GM12878 (cell line): ENCODE results near the gene ADIPOR1. TPM values are rescaled to one million over a fixed set of nuclear protein-coding genes. Genes with fewer than 3 reads are reported as not detected.

Source experiments
- ATAC-seq: fragments of 200-7000 bp; cut with Tn5 transposase; 3 replicates; pipeline ENCODE4 v1.9.1; 2020; ENCODE audit warnings: mild to moderate bottlenecking, moderate library complexity
- BruUV-seq: library from RNA; stranded (reverse); fragments of 400-500 nt; replicated peaks from 2 replicates; lab custom pipeline; 2021; lab: Mats Ljungman, UMichigan
- CTCF ChIA-PET: fragments of 300-600 bp; sonication (Branson Sonifier 250); formaldehyde crosslinking; extraction: SDS; loops from one replicate; lab custom pipeline; 2021; ENCODE audit warnings: inconsistent platforms; lab: Yijun Ruan, JAX
- POLR2A ChIA-PET: fragments of 350-600 bp; formaldehyde crosslinking; extraction: SDS; loops from one replicate; lab custom pipeline; 2021; ENCODE audit warnings: inconsistent platforms; lab: Charles Lee
- RAD21 ChIA-PET: fragments of 300-600 bp; sonication (Branson Sonifier 250); formaldehyde crosslinking; loops from one replicate; lab custom pipeline; 2023; ENCODE audit warnings: antibody characterized with exemption; ENCODE audit not compliant: unreplicated experiment; lab: Charles Lee
- SMC1A ChIA-PET: fragments of 300-600 bp; sonication (Branson Sonifier 250); formaldehyde crosslinking; loops from one replicate; lab custom pipeline; 2023; ENCODE audit not compliant: unreplicated experiment, uncharacterized antibody; lab: Charles Lee
- DNase-seq: peaks from one replicate; pipeline ENCODE4 v3.0.0-alpha.2; 2011; ENCODE audit warnings: low read depth, low spot score
- FAIRE-seq: peaks from 3 replicates; lab custom pipeline; 2011; peaks lifted over from hg19 to GRCh38; lab: Jason Lieb, UNC
- H2AFZ ChIP-seq: 2 replicates; pipeline ENCODE4 v1.6.0; 2011; ENCODE audit warnings: low read depth, low read length, control low read depth; ENCODE audit not compliant: control insufficient read depth
- H3K27ac ChIP-seq: 2 replicates; pipeline ENCODE4 v1.5.1; 2011; ENCODE audit warnings: control low read depth; ENCODE audit not compliant: control insufficient read depth, insufficient read depth
- H3K27me3 ChIP-seq, 2 experiments: replicated peaks in 1 of 2; 2 replicates each; pipeline versions ENCODE4 v1.6.0 to v1.6.1; 2011; ENCODE audit warnings: low read length in 1 of 2; ENCODE audit not compliant: control insufficient read depth in 2 of 2, insufficient read depth in 2 of 2
- H3K36me3 ChIP-seq, 2 experiments: 2 replicates each; pipeline ENCODE4 v1.5.1; 2011; ENCODE audit warnings: low read length in 1 of 2; ENCODE audit not compliant: control insufficient read depth in 2 of 2, insufficient read depth in 2 of 2
- H3K4me1 ChIP-seq: 2 replicates; pipeline ENCODE4 v1.6.1; 2011; ENCODE audit warnings: mild to moderate bottlenecking, low read length, moderate library complexity, mixed read lengths; ENCODE audit not compliant: control insufficient read depth, insufficient read depth
- H3K4me2 ChIP-seq: 2 replicates; pipeline ENCODE4 v1.6.0; 2011; ENCODE audit warnings: control low read depth; ENCODE audit not compliant: control insufficient read depth, insufficient read depth
- H3K4me3 ChIP-seq: fragments of 200-600 bp; sonication (generic); 2 replicates; pipeline ENCODE4 v1.5.1; 2016
- H3K79me2 ChIP-seq: 2 replicates; pipeline ENCODE4 v1.6.0; 2011; ENCODE audit warnings: low read length; ENCODE audit not compliant: control insufficient read depth, insufficient read depth
- H3K9ac ChIP-seq: 2 replicates; pipeline ENCODE4 v1.8.0; 2011; ENCODE audit warnings: low read length, control low read depth, mixed read lengths; ENCODE audit not compliant: control insufficient read depth, insufficient read depth
- H3K9me3 ChIP-seq: replicated peaks from 3 replicates; pipeline ENCODE4 v1.5.1; 2011; ENCODE audit warnings: mild to moderate bottlenecking, low read length; ENCODE audit not compliant: control insufficient read depth, insufficient read depth
- H4K20me1 ChIP-seq: 2 replicates; pipeline ENCODE4 v1.6.0; 2011; ENCODE audit not compliant: control insufficient read depth, insufficient read depth
- BACH1 ChIP-seq: fragments of 450-650 bp; IDR thresholded peaks from 2 replicates; pipeline ENCODE4 v1.6.1; 2017; ENCODE audit warnings: mild to moderate bottlenecking, borderline replicate concordance
- CBX3 ChIP-seq: fragments of 200-600 bp; sonication (generic); IDR thresholded peaks from 2 replicates; pipeline ENCODE4 v1.6.1; 2016; ENCODE audit warnings: low read depth, borderline replicate concordance
- CHD4 ChIP-seq: fragments of 200-600 bp; sonication (generic); IDR thresholded peaks from 2 replicates; pipeline ENCODE4 v1.6.1; 2016; ENCODE audit warnings: mild to moderate bottlenecking
- DPF2 ChIP-seq: fragments of 450-650 bp; IDR thresholded peaks from 2 replicates; pipeline ENCODE4 v1.6.1; 2017; ENCODE audit warnings: mild to moderate bottlenecking
- EGR1 ChIP-seq, 2 experiments: IDR thresholded peaks; 1 replicate in 1 of 2; 2 replicates in 1 of 2; pipeline ENCODE4 v1.6.1; 2011 to 2012; ENCODE audit warnings: low read depth in 2 of 2, low read length in 2 of 2, borderline replicate concordance in 1 of 2, mild to moderate bottlenecking in 1 of 2, moderate library complexity in 1 of 2
- HDAC2 ChIP-seq: fragments of 200-600 bp; sonication (generic); IDR thresholded peaks from 2 replicates; pipeline ENCODE4 v1.6.1; 2017
- MYC ChIP-seq: IDR thresholded peaks from 2 replicates; pipeline ENCODE4 v1.6.1; 2011; ENCODE audit warnings: mild to moderate bottlenecking, low read length, moderate library complexity, inconsistent platforms; ENCODE audit not compliant: insufficient read depth, insufficient replicate concordance, insufficient read length, severe bottlenecking
- NBN ChIP-seq: fragments of 450-650 bp; IDR thresholded peaks from 2 replicates; pipeline ENCODE4 v1.6.1; 2016
- NR2C2 ChIP-seq: IDR thresholded peaks from 2 replicates; pipeline ENCODE4 v1.6.1; 2011; ENCODE audit warnings: borderline replicate concordance, low read depth; ENCODE audit not compliant: control insufficient read depth, insufficient read length
- POLR2AphosphoS2 ChIP-seq: IDR thresholded peaks from 2 replicates; pipeline ENCODE4 v1.6.1; 2011; ENCODE audit warnings: low read depth, mild to moderate bottlenecking, low read length, improper control_type of control experiment, moderate library complexity
- RAD51 ChIP-seq: fragments of 450-650 bp; IDR thresholded peaks from 2 replicates; pipeline ENCODE4 v1.6.1; 2016; ENCODE audit warnings: moderate library complexity, mild to moderate bottlenecking, inconsistent platforms
- SMAD1 ChIP-seq: fragments of 450-650 bp; IDR thresholded peaks from 2 replicates; pipeline ENCODE4 v1.6.1; 2018; ENCODE audit warnings: mild to moderate bottlenecking, low read depth; ENCODE audit not compliant: partially characterized antibody
- SP1 ChIP-seq: IDR thresholded peaks from one replicate; pipeline ENCODE4 v1.6.1; 2011; ENCODE audit warnings: low read depth, low read length
- TCF7 ChIP-seq: IDR thresholded peaks from 2 replicates; pipeline ENCODE4 v1.6.1; 2014; ENCODE audit warnings: antibody characterized with exemption, borderline replicate concordance
- WRNIP1 ChIP-seq: IDR thresholded peaks from 2 replicates; pipeline ENCODE4 v1.6.1; 2011; ENCODE audit warnings: low read depth, low read length, improper control_type of control experiment, borderline replicate concordance
- ZNF622 ChIP-seq: fragments of 450-650 bp; IDR thresholded peaks from 2 replicates; pipeline ENCODE4 v1.6.1; 2017; ENCODE audit warnings: mild to moderate bottlenecking, inconsistent platforms
- WGBS: methylation state at CpG from one replicate; pipeline ENCODE4 v1.1.6; 2016; ENCODE audit warnings: low lambda C conversion rate; ENCODE audit not compliant: insufficient replicate concordance, insufficient coverage; ENCODE audit errors: missing lambda C conversion rate; 5-methylcytosine and 5-hydroxymethylcytosine counted together
- in situ Hi-C: fragments of 300-500 bp; cut with MboI; formaldehyde crosslinking; loops from 9 replicates; pipeline ENCODE4 v1.14.3; 2018; ENCODE audit warnings: mixed read lengths
- intact Hi-C: fragments of 100-400 bp; cut with micrococcal nuclease; formaldehyde crosslinking; loops from one replicate; pipeline ENCODE4 v1.14.2; 2022; ENCODE audit not compliant: unreplicated experiment
- polyA plus RNA-seq, 11 experiments: library from polyadenylated mRNA; depleted of rRNA in 4 of 11; unstranded in 6 of 11; stranded (reverse) in 5 of 11; fragments of >200 nt; fragmentation: Nextera tagmentation in 4 of 11; fragmentation: Illumina TruSeq in 1 of 11; extraction: Ambion mirVana in 4 of 11; extraction: Trizol in 1 of 11; gene quantifications; 1 replicate in 1 of 11; 2 replicates in 10 of 11; pipeline versions ENCODE4 v1.2.1 to v1.2.3, GENCODE V29; 2011 to 2016; ENCODE audit warnings: inconsistent platforms in 2 of 11, missing spikeins in 2 of 11, low read depth in 1 of 11
- total RNA-seq, 4 experiments: library from RNA; depleted of rRNA in 3 of 4; stranded (reverse); fragments of >200 nt in 3 of 4; fragmentation: Illumina TruSeq in 1 of 4; extraction: Trizol in 1 of 4; gene quantifications; 2 replicates each; pipeline versions ENCODE4 v1.2.1 to v1.2.3, GENCODE V29; 2013 to 2021
- TF ChIP-seq, protein P1 (sequence below): fragments of 450-650 bp; IDR thresholded peaks from 2 replicates; pipeline ENCODE4 v1.6.1; 2016; ENCODE audit warnings: mild to moderate bottlenecking, moderate library complexity, borderline replicate concordance
- TF ChIP-seq, protein P2 (sequence below): IDR thresholded peaks from 2 replicates; pipeline ENCODE4 v1.6.1; 2012; ENCODE audit warnings: low read depth, low read length, improper control_type of control experiment

The ADIPOR1 gene
- total and polyA plus RNA-seq, 10 of the 15 experiments (the other 5 are each of a cell fraction or from before 2014, with no cell fraction given) = 18.4 to 122 (median 65.6) TPM

DNA sequence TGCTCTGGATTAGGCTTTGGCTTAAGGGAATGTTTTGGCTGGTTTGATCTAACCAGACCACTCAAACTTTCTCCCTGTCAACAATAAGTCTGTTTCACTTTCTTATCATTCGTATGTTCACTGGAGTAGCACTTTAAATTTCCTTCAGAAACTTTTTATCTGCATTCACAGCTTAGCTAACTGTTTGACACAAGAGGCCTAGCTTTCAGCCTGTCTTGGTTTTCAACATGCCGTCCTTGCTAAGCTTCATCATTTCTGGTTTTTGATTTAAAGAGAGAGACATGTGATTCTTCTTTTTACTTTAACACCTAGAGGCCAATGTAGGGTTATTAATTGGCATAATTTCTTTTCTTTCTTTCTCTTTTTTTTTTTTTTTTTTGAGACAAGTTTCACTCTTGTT, 23.8 kb upstream of the ADIPOR1 start:
- no peak for DNase-seq
- BruUV-seq = no TSS peak
- H3K9me3 ChIP-seq = no peaks in the 10 kb centered on the region
- RAD21 ChIA-PET = no interaction called here
- SMC1A ChIA-PET = interaction anchor here (1.3 to 1.4 kb wide), 2 partner anchors 10 to 14 kb away, joined by 4 to 5 read pairs; no protein-coding TSS in a partner anchor
- ATAC-seq = no peak
- no peaks in the 10 kb centered on the region for H3K79me2 ChIP-seq
- no peak overlapping the region; the same call in 1 of the 2 replicates for H2AFZ ChIP-seq
- H3K4me1 ChIP-seq = no peaks in the 10 kb centered on the region
- no peaks in the 10 kb centered on the region for H3K36me3 ChIP-seq
- whole genome bisulfite sequencing = 58% methylated on average over 2 of the region's 2 CpGs
- H4K20me1 ChIP-seq = no peaks in the 10 kb centered on the region
- FAIRE-seq = no peak
- in situ Hi-C loops = no loop called here
- no peaks in the 10 kb centered on the region for H3K27me3 ChIP-seq
- CTCF ChIA-PET = interaction anchor here (0.6 to 1.9 kb wide), 5 partner anchors 13 to 234 kb away, joined by 3 to 11 read pairs (median 4); no protein-coding TSS in a partner anchor
- no peak overlapping the region for H3K4me3 ChIP-seq
- H3K9ac ChIP-seq = no peak overlapping the region
- no peak overlapping the region for H3K4me2 ChIP-seq
- intact Hi-C loops = no loop called here
- POLR2A ChIA-PET = interaction anchor here (0.6 to 0.7 kb wide), 3 partner anchors 99 to 236 kb away, joined by 3 to 4 read pairs (median 3); no protein-coding TSS in a partner anchor
- no peak overlapping the region for H3K27ac ChIP-seq
- TF ChIP-seq DPF2 (no peak), HDAC2 (no peak), SP1 (no peak), TCF7 (no peak), NBN (no peak), RAD51 (no peak), CBX3 (no peak), NR2C2 (no peak), POLR2AphosphoS2 (no peak), SMAD1 (no peak), MYC (no peak), CHD4 (no peak), ZNF622 (no peak), BACH1 (no peak), EGR1 (IDR thresholded peaks at IDR 0.05; ENCODE audit: borderline replicate concordance in 1 of 2, low read depth in 2 of 2, low read length in 2 of 2) (no peak), WRNIP1 (no peak)
- TF ChIP-seq, protein P1, sequence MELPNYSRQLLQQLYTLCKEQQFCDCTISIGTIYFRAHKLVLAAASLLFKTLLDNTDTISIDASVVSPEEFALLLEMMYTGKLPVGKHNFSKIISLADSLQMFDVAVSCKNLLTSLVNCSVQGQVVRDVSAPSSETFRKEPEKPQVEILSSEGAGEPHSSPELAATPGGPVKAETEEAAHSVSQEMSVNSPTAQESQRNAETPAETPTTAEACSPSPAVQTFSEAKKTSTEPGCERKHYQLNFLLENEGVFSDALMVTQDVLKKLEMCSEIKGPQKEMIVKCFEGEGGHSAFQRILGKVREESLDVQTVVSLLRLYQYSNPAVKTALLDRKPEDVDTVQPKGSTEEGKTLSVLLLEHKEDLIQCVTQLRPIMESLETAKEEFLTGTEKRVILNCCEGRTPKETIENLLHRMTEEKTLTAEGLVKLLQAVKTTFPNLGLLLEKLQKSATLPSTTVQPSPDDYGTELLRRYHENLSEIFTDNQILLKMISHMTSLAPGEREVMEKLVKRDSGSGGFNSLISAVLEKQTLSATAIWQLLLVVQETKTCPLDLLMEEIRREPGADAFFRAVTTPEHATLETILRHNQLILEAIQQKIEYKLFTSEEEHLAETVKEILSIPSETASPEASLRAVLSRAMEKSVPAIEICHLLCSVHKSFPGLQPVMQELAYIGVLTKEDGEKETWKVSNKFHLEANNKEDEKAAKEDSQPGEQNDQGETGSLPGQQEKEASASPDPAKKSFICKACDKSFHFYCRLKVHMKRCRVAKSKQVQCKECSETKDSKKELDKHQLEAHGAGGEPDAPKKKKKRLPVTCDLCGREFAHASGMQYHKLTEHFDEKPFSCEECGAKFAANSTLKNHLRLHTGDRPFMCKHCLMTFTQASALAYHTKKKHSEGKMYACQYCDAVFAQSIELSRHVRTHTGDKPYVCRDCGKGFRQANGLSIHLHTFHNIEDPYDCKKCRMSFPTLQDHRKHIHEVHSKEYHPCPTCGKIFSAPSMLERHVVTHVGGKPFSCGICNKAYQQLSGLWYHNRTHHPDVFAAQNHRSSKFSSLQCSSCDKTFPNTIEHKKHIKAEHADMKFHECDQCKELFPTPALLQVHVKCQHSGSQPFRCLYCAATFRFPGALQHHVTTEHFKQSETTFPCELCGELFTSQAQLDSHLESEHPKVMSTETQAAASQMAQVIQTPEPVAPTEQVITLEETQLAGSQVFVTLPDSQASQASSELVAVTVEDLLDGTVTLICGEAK = no peak
- TF ChIP-seq, protein P2, sequence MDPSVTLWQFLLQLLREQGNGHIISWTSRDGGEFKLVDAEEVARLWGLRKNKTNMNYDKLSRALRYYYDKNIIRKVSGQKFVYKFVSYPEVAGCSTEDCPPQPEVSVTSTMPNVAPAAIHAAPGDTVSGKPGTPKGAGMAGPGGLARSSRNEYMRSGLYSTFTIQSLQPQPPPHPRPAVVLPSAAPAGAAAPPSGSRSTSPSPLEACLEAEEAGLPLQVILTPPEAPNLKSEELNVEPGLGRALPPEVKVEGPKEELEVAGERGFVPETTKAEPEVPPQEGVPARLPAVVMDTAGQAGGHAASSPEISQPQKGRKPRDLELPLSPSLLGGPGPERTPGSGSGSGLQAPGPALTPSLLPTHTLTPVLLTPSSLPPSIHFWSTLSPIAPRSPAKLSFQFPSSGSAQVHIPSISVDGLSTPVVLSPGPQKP = no peak
